HepG2 (cell line): Measurements from ENCODE around the gene GRK5. TPM values are rescaled to one million over a fixed set of nuclear protein-coding genes. Genes with fewer than 3 reads are reported as not detected.
A peak's percentile ranks its signal among the peaks of the same experiment; 100 is the strongest.

Source experiments
- CSRNP1 ChIP-seq: sonication (generic); formaldehyde crosslinking; IDR thresholded peaks from 2 replicates; pipeline ENCODE4 v1.8.1; 2023; ENCODE audit warnings: mild to moderate bottlenecking, missing genetic modification reagents
- CTCF ChIP-seq: sonication (generic); formaldehyde crosslinking; IDR thresholded peaks from 2 replicates; pipeline ENCODE4 v1.5.0; 2020; ENCODE audit warnings: mild to moderate bottlenecking, missing genetic modification reagents, moderate library complexity
- ETV5 ChIP-seq: IDR thresholded peaks from 2 replicates; pipeline ENCODE4 v1.6.1; 2018; ENCODE audit warnings: missing biosample characterization, missing genetic modification reagents, inconsistent platforms, borderline replicate concordance
- FOXA3 ChIP-seq: IDR thresholded peaks from 2 replicates; pipeline ENCODE4 v1.6.1; 2016; ENCODE audit warnings: missing genetic modification reagents, missing compliant biosample characterization
- IRF1 ChIP-seq: sonication (generic); formaldehyde crosslinking; IDR thresholded peaks from 2 replicates; pipeline ENCODE4 v1.4.0; 2020; ENCODE audit warnings: low read depth, mild to moderate bottlenecking, missing genetic modification reagents
- PHF5A ChIP-seq: IDR thresholded peaks from one replicate; pipeline ENCODE4 v1.6.1; 2018; ENCODE audit warnings: low read depth, missing genetic modification reagents; ENCODE audit not compliant: unreplicated experiment
- ZMYM2 ChIP-seq: sonication (generic); formaldehyde crosslinking; IDR thresholded peaks from 2 replicates; pipeline ENCODE4 v1.8.0; 2022; ENCODE audit warnings: mild to moderate bottlenecking, missing genetic modification reagents
- ZNF205 ChIP-seq: IDR thresholded peaks from 2 replicates; pipeline ENCODE4 v1.6.1; 2018; ENCODE audit warnings: missing biosample characterization, missing genetic modification reagents
- ZNF3 ChIP-seq: IDR thresholded peaks from 2 replicates; pipeline ENCODE4 v1.7.0; 2017; ENCODE audit warnings: inconsistent platforms
- ZNF317 ChIP-seq: sonication (generic); formaldehyde crosslinking; IDR thresholded peaks from 2 replicates; pipeline ENCODE4 v1.5.0; 2020; ENCODE audit warnings: mild to moderate bottlenecking, missing genetic modification reagents
- ZNF350 ChIP-seq: sonication (generic); formaldehyde crosslinking; IDR thresholded peaks from 2 replicates; pipeline ENCODE4 v1.4.0; 2020; ENCODE audit warnings: mild to moderate bottlenecking, low read depth, missing genetic modification reagents, borderline replicate concordance
- polyA plus RNA-seq, 8 experiments: library from polyadenylated mRNA; depleted of rRNA in 3 of 8; stranded (reverse) in 7 of 8; unstranded in 1 of 8; fragments of >200 nt; fragmentation: Illumina TruSeq in 4 of 8; extraction: Trizol in 4 of 8; gene quantifications; 2 replicates each; pipeline versions ENCODE4 v1.2.1 to v1.2.3, GENCODE V29; 2011 to 2016; ENCODE audit warnings: low read depth in 4 of 8, missing spikeins in 1 of 8, mixed read lengths in 1 of 8; ENCODE audit not compliant: insufficient read depth in 1 of 8
- total RNA-seq, 5 experiments: library from RNA; depleted of rRNA; stranded (reverse); fragments of >200 nt; fragmentation: Illumina TruSeq; extraction: Trizol; gene quantifications; 2 replicates each; pipeline ENCODE4 v1.2.3, GENCODE V29; 2016; ENCODE audit warnings: low read depth in 1 of 5
- TF ChIP-seq, protein P1 (sequence below): IDR thresholded peaks from 2 replicates; pipeline ENCODE4 v1.4.0; 2020; ENCODE audit warnings: mild to moderate bottlenecking, missing genetic modification reagents

GRK5 gene
- total and polyA plus RNA-seq, 2 of the 13 experiments (the other 11 are each of a cell fraction or from before 2014, with no cell fraction given): 10.4 to 12.6 TPM

DNA sequence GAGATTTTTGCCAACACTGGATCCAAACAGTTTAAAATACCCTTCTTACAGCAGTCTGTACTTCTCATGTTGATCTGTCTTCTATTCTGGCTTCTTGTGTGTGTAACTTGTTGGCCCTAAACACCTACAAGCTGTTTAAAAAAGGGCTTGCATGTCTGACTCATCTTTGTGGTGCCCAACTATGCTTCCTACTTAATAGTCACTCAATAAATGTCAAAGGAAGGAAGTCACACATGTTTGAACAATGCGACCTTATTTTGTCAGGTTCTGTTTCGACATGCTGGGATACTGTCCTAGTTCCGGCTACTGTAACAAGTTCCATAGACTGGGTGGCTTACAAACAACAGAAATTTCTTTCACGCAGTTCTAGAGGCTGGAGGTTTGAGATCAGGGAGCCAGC, 9.4 kb upstream of the GRK5 start (continued):
- TF ChIP-seq, protein P1, sequence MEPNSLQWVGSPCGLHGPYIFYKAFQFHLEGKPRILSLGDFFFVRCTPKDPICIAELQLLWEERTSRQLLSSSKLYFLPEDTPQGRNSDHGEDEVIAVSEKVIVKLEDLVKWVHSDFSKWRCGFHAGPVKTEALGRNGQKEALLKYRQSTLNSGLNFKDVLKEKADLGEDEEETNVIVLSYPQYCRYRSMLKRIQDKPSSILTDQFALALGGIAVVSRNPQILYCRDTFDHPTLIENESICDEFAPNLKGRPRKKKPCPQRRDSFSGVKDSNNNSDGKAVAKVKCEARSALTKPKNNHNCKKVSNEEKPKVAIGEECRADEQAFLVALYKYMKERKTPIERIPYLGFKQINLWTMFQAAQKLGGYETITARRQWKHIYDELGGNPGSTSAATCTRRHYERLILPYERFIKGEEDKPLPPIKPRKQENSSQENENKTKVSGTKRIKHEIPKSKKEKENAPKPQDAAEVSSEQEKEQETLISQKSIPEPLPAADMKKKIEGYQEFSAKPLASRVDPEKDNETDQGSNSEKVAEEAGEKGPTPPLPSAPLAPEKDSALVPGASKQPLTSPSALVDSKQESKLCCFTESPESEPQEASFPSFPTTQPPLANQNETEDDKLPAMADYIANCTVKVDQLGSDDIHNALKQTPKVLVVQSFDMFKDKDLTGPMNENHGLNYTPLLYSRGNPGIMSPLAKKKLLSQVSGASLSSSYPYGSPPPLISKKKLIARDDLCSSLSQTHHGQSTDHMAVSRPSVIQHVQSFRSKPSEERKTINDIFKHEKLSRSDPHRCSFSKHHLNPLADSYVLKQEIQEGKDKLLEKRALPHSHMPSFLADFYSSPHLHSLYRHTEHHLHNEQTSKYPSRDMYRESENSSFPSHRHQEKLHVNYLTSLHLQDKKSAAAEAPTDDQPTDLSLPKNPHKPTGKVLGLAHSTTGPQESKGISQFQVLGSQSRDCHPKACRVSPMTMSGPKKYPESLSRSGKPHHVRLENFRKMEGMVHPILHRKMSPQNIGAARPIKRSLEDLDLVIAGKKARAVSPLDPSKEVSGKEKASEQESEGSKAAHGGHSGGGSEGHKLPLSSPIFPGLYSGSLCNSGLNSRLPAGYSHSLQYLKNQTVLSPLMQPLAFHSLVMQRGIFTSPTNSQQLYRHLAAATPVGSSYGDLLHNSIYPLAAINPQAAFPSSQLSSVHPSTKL: peak; percentile 27; the same call in 1 of the 2 replicates
- TF ChIP-seq ETV5 (CRISPR knock-in tag) (peak; percentile 81), CSRNP1 (no peak), PHF5A (CRISPR knock-in tag) (no peak), CTCF (no peak), ZNF205 (CRISPR knock-in tag) (no peak), ZNF317 (CRISPR knock-in tag) (peak; percentile 68; the same call in 1 of the 2 replicates), ZMYM2 (CRISPR knock-in tag) (no peak), ZNF3 (peak; percentile 80), IRF1 (CRISPR knock-in tag) (no peak), FOXA3 (CRISPR knock-in tag) (peak; percentile 54; the same call in 1 of the 2 replicates), ZNF350 (CRISPR knock-in tag) (no peak)
